ENCODE data around the gene GPRC5B.

Gene GPRC5B

DNA sequence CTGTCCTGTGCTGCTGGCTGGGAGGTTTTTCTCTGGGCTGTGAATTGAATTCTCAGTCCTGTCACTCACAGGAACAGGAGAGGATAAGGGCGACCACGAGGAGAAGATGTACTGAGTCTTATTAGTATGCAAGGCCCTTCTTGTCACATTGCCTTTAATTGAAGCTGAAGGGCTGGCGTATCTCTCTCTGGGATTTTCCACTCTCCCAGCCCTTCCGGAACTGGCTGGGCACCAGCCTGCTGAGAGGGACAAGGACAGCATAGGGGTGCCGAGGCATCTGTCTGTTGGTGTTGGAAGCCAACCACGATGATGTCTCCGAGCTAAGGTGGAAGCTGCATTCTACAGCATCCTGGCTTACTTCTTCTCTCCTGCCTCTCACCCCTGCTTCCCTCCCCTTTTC, 33.2 kb downstream of the GPRC5B start:
- no peak overlapping the region for H3K4me2 ChIP-seq
- no peaks in the 10 kb centered on the region for H3K27me3 ChIP-seq (ENCODE audit: insufficient read depth, low read depth)
- H3K79me2 ChIP-seq (ENCODE audit: insufficient read depth, low read depth) = no peaks in the 10 kb centered on the region
- no peak overlapping the region for H3K4me3 ChIP-seq (IDR thresholded peaks at IDR 0.05; ENCODE audit: insufficient read depth, low read depth, low read length)
- no peak overlapping the region for H3K27ac ChIP-seq
- TF ChIP-seq, protein P1, sequence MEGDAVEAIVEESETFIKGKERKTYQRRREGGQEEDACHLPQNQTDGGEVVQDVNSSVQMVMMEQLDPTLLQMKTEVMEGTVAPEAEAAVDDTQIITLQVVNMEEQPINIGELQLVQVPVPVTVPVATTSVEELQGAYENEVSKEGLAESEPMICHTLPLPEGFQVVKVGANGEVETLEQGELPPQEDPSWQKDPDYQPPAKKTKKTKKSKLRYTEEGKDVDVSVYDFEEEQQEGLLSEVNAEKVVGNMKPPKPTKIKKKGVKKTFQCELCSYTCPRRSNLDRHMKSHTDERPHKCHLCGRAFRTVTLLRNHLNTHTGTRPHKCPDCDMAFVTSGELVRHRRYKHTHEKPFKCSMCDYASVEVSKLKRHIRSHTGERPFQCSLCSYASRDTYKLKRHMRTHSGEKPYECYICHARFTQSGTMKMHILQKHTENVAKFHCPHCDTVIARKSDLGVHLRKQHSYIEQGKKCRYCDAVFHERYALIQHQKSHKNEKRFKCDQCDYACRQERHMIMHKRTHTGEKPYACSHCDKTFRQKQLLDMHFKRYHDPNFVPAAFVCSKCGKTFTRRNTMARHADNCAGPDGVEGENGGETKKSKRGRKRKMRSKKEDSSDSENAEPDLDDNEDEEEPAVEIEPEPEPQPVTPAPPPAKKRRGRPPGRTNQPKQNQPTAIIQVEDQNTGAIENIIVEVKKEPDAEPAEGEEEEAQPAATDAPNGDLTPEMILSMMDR (conservative IDR thresholded peaks at IDR 0.05; ENCODE audit: low read depth, low read length) = no peak
- H3K4me1 ChIP-seq (ENCODE audit: low read depth, poor library complexity, severe bottlenecking) = no peaks in the 10 kb centered on the region
- H3K9ac ChIP-seq = no peak overlapping the region
- no peaks in the 10 kb centered on the region for H3K36me3 ChIP-seq (ENCODE audit: insufficient read depth)
- H4K20me1 ChIP-seq (ENCODE audit: insufficient read depth) = no peaks in the 10 kb centered on the region
- H2AFZ ChIP-seq (ENCODE audit: low read depth) = no peak overlapping the region

DNA sequence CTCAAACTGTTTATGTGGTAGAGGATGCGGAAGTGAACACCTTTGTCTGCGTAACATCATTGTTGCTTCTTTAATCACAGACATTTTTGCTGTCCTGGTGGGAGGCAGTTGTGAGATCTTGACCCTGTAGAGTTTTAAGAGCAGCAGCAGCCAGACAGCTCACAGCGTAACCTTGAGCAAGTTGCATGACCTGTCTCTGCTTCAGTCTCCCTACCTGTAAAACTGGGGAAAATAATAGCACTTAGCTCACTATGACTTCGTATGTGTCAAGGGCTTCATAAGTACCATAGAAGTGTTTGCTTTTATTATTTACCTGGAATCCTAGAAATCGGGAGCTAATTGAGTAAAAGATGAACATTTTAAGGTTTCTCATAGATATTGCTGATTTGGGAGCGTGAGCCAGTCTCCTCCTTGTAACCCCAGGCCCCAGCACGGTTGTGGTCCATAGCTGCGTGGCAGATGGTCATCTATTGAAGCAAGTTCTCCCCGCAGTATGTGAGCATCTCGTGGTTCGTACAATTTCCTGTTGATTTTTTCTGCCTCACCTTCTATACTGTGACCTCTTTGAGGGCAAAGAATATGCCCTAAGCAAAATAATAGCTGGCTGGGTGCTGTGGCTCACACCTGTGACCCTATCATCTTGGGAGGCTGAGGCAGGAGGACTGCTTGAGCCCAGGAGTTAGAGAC, 34.4 kb downstream of the GPRC5B start:
- H3K4me1 ChIP-seq (ENCODE audit: low read depth, poor library complexity, severe bottlenecking) = no peaks in the 10 kb centered on the region
- H4K20me1 ChIP-seq (ENCODE audit: insufficient read depth) = no peaks in the 10 kb centered on the region
- no peaks in the 10 kb centered on the region for H3K36me3 ChIP-seq (ENCODE audit: insufficient read depth)
- no peaks in the 10 kb centered on the region for H3K27me3 ChIP-seq (ENCODE audit: insufficient read depth, low read depth)
- H3K4me2 ChIP-seq = no peak overlapping the region
- H3K27ac ChIP-seq = no peak overlapping the region
- no peak overlapping the region for H3K9ac ChIP-seq
- no peak overlapping the region for H3K4me3 ChIP-seq (IDR thresholded peaks at IDR 0.05; ENCODE audit: insufficient read depth, low read depth, low read length)
- TF ChIP-seq, protein P1 (conservative IDR thresholded peaks at IDR 0.05; ENCODE audit: low read depth, low read length) = no peak
- no peak overlapping the region for H2AFZ ChIP-seq (ENCODE audit: low read depth)
- H3K79me2 ChIP-seq (ENCODE audit: insufficient read depth, low read depth) = no peaks in the 10 kb centered on the region

DNA sequence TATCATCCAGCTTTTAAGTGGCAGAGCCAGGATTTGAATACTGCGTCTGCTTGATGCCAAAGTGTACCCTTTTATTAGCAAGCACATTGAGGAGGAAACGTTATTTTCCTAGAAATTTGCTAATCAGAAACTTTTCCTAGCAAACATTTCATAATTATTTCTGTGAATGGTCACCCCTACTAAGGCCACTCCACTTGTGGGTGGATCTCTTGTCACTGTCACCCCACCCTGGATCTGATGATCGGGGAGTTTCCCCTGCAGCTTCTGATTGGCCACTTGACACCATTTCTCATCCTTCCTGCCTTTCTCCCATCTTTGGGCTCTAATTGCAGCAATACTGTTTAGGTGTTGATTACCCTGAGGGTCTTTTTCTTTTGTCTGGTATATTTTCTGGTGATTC, 35.9 kb downstream of the GPRC5B start:
- Histone ChIP-seq H3K4me3 (IDR thresholded peaks at IDR 0.05; ENCODE audit: insufficient read depth, low read depth, low read length) (no peak overlapping the region), H3K27ac (no peak overlapping the region), H4K20me1 (ENCODE audit: insufficient read depth) (no peaks in the 10 kb centered on the region), H3K4me2 (no peak overlapping the region), H3K27me3 (ENCODE audit: insufficient read depth, low read depth) (no peaks in the 10 kb centered on the region), H3K79me2 (ENCODE audit: insufficient read depth, low read depth) (no peaks in the 10 kb centered on the region), H3K9ac (no peak overlapping the region), H2AFZ (ENCODE audit: low read depth) (no peak overlapping the region), H3K36me3 (ENCODE audit: insufficient read depth) (no peaks in the 10 kb centered on the region), H3K4me1 (ENCODE audit: low read depth, poor library complexity, severe bottlenecking) (no peaks in the 10 kb centered on the region)
- TF ChIP-seq, protein P1 (conservative IDR thresholded peaks at IDR 0.05; ENCODE audit: low read depth, low read length) = no peak

DNA sequence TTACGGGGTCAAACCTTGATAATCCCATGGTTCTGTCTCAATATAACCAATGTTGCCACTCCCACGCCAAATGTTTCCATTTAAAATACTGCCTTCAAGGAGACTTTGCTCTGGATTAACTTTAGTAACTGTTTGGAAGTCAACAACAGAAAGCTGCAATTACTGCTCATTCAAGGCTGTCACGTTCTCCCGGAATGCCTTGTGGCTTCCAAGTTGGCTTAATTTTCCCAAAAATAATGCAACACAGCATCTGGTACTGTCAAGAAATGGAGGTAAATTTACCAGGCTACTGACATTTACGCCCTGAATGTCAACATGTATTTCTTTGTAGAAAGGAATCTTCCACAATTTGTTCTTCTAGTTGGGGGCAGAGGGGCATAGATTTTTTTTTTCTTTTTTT, 38.2 kb downstream of the GPRC5B start:
- no peaks in the 10 kb centered on the region for H3K4me1 ChIP-seq (ENCODE audit: low read depth, poor library complexity, severe bottlenecking)
- H3K27me3 ChIP-seq (ENCODE audit: insufficient read depth, low read depth) = no peaks in the 10 kb centered on the region
- no peaks in the 10 kb centered on the region for H4K20me1 ChIP-seq (ENCODE audit: insufficient read depth)
- TF ChIP-seq, protein P1 (conservative IDR thresholded peaks at IDR 0.05; ENCODE audit: low read depth, low read length) = no peak
- H3K79me2 ChIP-seq (ENCODE audit: insufficient read depth, low read depth) = no peaks in the 10 kb centered on the region
- H3K4me2 ChIP-seq = no peak overlapping the region
- no peak overlapping the region for H3K27ac ChIP-seq
- H2AFZ ChIP-seq (ENCODE audit: low read depth) = no peak overlapping the region
- no peaks in the 10 kb centered on the region for H3K36me3 ChIP-seq (ENCODE audit: insufficient read depth)
- H3K9ac ChIP-seq = no peak overlapping the region
- H3K4me3 ChIP-seq (IDR thresholded peaks at IDR 0.05; ENCODE audit: insufficient read depth, low read depth, low read length) = no peak overlapping the region

Data from KMS-11 (cell line).